Measurements from ENCODE around the gene TMEM60. TPM values are rescaled to one million over a fixed set of nuclear protein-coding genes. Genes with fewer than 3 reads are reported as not detected.

Gene TMEM60
- total and polyA plus RNA-seq, 2 of the 13 experiments (the other 11 are each of a cell fraction or from before 2014, with no cell fraction given): 25.6 to 27.7 TPM

DNA sequence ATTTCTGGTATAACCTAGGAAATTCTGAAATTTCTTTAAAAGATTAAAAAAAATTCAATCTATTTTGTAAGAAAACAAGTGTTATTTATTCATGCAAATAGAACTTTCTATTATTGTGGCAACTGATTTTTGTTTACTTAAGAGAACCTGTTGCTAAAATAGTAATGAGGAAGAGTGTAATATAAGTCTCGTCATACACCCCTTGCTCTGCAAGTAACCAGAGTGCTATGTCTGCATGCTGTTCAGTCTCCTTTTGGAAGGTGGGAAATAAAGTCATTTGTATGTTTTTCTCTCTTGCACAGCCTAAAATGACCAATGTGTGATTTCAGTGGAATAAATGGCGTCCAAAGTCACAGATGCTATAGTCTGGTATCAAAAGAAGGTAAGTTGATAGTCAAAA, 41.7 kb upstream of the TMEM60 start:
- Histone ChIP-seq H3K9me3 (ENCODE audit: low read length) (no peaks in the 10 kb centered on the region), H3K4me1 (ENCODE audit: insufficient read depth, low read length) (0 out of 2 replicates have a peak, but pooled peaks cover 4% of the 10 kb centered on the region), H3K4me2 (ENCODE audit: low read depth, low read length) (no peak overlapping the region), H3K9ac (ENCODE audit: insufficient read depth, low read depth, low read length) (no peak overlapping the region), H3K27me3 (ENCODE audit: control insufficient read depth in 1 of 2, insufficient read depth in 2 of 2, low read length in 2 of 2) (no peaks in the 10 kb centered on the region), H3K36me3 (replicated peaks in 1 of 2; ENCODE audit: control insufficient read depth in 1 of 2, insufficient read depth in 2 of 2, low read length in 2 of 2) (no peaks in the 10 kb centered on the region), H4K20me1 (ENCODE audit: insufficient read depth, low read length) (no peaks in the 10 kb centered on the region), H2AFZ (ENCODE audit: low read length) (no peak overlapping the region), H3K79me2 (ENCODE audit: insufficient read depth, low read length) (no peaks in the 10 kb centered on the region), H3K27ac (ENCODE audit: extremely low read length, insufficient read depth, low read length) (no peak overlapping the region), H3K4me3 (replicated peaks in 1 of 3; ENCODE audit: insufficient read depth in 1 of 3, low read depth in 2 of 3, low read length in 3 of 3) (no peak overlapping the region)
- ATAC-seq: no peak
- WGBS (ENCODE audit: low lambda C conversion rate): 97% methylated on average over 2 of the region's 2 CpGs
- intact Hi-C loops (cut with micrococcal nuclease; ENCODE audit: unreplicated experiment) (no loop called here), in situ Hi-C loops (cut with HindIII; ENCODE audit: extremely low pct_ligation_motif_present, low pct_unique_long_range_greater_than_20kb) (no loop called here)
- POLR2A ChIA-PET: no interaction called here
- no TSS peak for BruUV-seq (replicated peaks)
- CTCF ChIA-PET (ENCODE audit: low intra/inter-chr PET ratio, low total read pairs): no interaction called here
- no peak for FAIRE-seq
- no peak for DNase-seq (ENCODE audit: low spot score)
- TF ChIP-seq BRCA1 (CRISPR knock-in tag; IDR thresholded peaks at IDR 0.05) (no peak), ZNF713 (CRISPR knock-in tag; IDR thresholded peaks at IDR 0.05) (no peak), HNRNPH1 (optimal IDR thresholded peaks at IDR 0.05; ENCODE audit: low read depth, low read length) (no peak), ZBTB40 (IDR thresholded peaks at IDR 0.05) (no peak), ZBTB40 (CRISPR knock-in tag; IDR thresholded peaks at IDR 0.05) (no peak), ZSCAN25 (CRISPR knock-in tag; IDR thresholded peaks at IDR 0.05) (no peak), ZNF282 (IDR thresholded peaks at IDR 0.05; ENCODE audit: partially characterized antibody) (no peak), ZBTB46 (CRISPR knock-in tag; IDR thresholded peaks at IDR 0.05; ENCODE audit: borderline replicate concordance) (no peak), NFE2L1 (CRISPR knock-in tag; IDR thresholded peaks at IDR 0.05; ENCODE audit: borderline replicate concordance) (no peak), KMT2B (CRISPR knock-in tag; IDR thresholded peaks at IDR 0.05) (no peak)
- TF ChIP-seq, protein P1, sequence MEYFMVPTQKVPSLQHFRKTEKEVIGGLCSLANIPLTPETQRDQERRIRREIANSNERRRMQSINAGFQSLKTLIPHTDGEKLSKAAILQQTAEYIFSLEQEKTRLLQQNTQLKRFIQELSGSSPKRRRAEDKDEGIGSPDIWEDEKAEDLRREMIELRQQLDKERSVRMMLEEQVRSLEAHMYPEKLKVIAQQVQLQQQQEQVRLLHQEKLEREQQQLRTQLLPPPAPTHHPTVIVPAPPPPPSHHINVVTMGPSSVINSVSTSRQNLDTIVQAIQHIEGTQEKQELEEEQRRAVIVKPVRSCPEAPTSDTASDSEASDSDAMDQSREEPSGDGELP (IDR thresholded peaks at IDR 0.05; ENCODE audit: borderline replicate concordance, low read depth): no peak
- TF ChIP-seq, protein P2, sequence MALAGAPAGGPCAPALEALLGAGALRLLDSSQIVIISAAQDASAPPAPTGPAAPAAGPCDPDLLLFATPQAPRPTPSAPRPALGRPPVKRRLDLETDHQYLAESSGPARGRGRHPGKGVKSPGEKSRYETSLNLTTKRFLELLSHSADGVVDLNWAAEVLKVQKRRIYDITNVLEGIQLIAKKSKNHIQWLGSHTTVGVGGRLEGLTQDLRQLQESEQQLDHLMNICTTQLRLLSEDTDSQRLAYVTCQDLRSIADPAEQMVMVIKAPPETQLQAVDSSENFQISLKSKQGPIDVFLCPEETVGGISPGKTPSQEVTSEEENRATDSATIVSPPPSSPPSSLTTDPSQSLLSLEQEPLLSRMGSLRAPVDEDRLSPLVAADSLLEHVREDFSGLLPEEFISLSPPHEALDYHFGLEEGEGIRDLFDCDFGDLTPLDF (CRISPR knock-in tag; IDR thresholded peaks at IDR 0.05): no peak

All from HepG2 (cell line).